GM18861 (cell line): ENCODE results near the gene RPS3.
"Not testable (repeated sequence)": the region's sequence is repeated elsewhere in the genome, so short reads cannot be mapped to it uniquely, and the experiment has no call there.

Experiments
- ATAC-seq: cut with Tn5 transposase; IDR thresholded peaks from one replicate; pipeline ENCODE4 v1.9.1; 2021; ENCODE audit not compliant: unreplicated experiment

Gene RPS3

GRCh38 chr11:75399344-75400145 lies at the start of gene RPS3:
TSS of gene RPS3 (plus strand) at chr11:75399518. CDS start at chr11:75399548, 30 bp downstream.
- ATAC-seq, result peak; percentile 89

- ATAC-seq, result no peak
Measured at GRCh38 chr11:75349521-75350116, 49.7 kb upstream of the RPS3 start.

GRCh38 chr11:75350122-75350742 lies 49.1 kb upstream of the RPS3 start:
- no peak for ATAC-seq

GRCh38 chr11:75350743-75351540 lies 48.4 kb upstream of the RPS3 start:
- no peak for ATAC-seq

GRCh38 chr11:75351541-75351790 lies 47.9 kb upstream of the RPS3 start, which contains the start of gene ARRB1:
TSS of gene ARRB1 (minus strand) at chr11:75351661. CDS start at chr11:75351607, 54 bp downstream.
- ATAC-seq, result no peak

GRCh38 chr11:75351791-75352587 lies 47.3 kb upstream of the RPS3 start:
- no peak for ATAC-seq

GRCh38 chr11:75352588-75353206 lies 46.6 kb upstream of the RPS3 start:
- ATAC-seq, result no peak

GRCh38 chr11:75355051-75355450 lies 44.3 kb upstream of the RPS3 start:
- ATAC-seq, result no peak

GRCh38 chr11:75356613-75357012 lies 42.7 kb upstream of the RPS3 start:
- ATAC-seq, result no peak

GRCh38 chr11:75362285-75362684 lies 37.0 kb upstream of the RPS3 start:
- ATAC-seq, result not testable (repeated sequence)

- no peak for ATAC-seq
Measured at GRCh38 chr11:75365711-75366181, 33.6 kb upstream of the RPS3 start.

- ATAC-seq, result not testable (repeated sequence)
Measured at GRCh38 chr11:75366826-75367225, 32.5 kb upstream of the RPS3 start.

- no peak for ATAC-seq
Measured at GRCh38 chr11:75369560-75370255, 29.6 kb upstream of the RPS3 start.

GRCh38 chr11:75371949-75372876 lies 27.1 kb upstream of the RPS3 start:
- no peak for ATAC-seq

GRCh38 chr11:75373201-75373600 lies 26.1 kb upstream of the RPS3 start:
- no peak for ATAC-seq

- no peak for ATAC-seq
Measured at GRCh38 chr11:75374646-75375045, 24.7 kb upstream of the RPS3 start.

- no peak for ATAC-seq
Measured at GRCh38 chr11:75375626-75376025, 23.7 kb upstream of the RPS3 start.

- ATAC-seq, result no peak
Measured at GRCh38 chr11:75376175-75376574, 23.1 kb upstream of the RPS3 start.
